Panc1 (cell line): Measurements from ENCODE around the gene PCSK5. TPM values are rescaled to one million over a fixed set of nuclear protein-coding genes. Genes with fewer than 3 reads are reported as not detected.

Experiments
- ATAC-seq: fragments of 200-7000 bp; cut with Tn5 transposase; 2 replicates; pipeline ENCODE4 v1.9.1; 2020; ENCODE audit warnings: mild to moderate bottlenecking, moderate library complexity
- Bru-seq: library from RNA; stranded (reverse); fragments of 400-500 nt; gene quantifications from one replicate; lab custom pipeline; 2021; lab: Mats Ljungman, UMichigan
- BruChase-seq, 2 experiments: library from RNA; stranded (reverse); fragments of 400-500 nt; gene quantifications; one replicate each; lab custom pipeline; 2021; lab: Mats Ljungman, UMichigan
- BruUV-seq: library from RNA; stranded (reverse); fragments of 400-500 nt; replicated peaks from 2 replicates; lab custom pipeline; 2021; lab: Mats Ljungman, UMichigan
- CTCF ChIA-PET: fragments of 300-600 bp; sonication (Branson Sonifier 250); formaldehyde crosslinking; loops from one replicate; lab custom pipeline; 2022; ENCODE audit warnings: antibody characterized with exemption; lab: Charles Lee
- POLR2A ChIA-PET: fragments of 300-600 bp; sonication (Branson Sonifier 250); formaldehyde crosslinking; loops from one replicate; lab custom pipeline; 2022; ENCODE audit warnings: antibody characterized with exemption; lab: Charles Lee
- DNase-seq: peaks from one replicate; pipeline ENCODE4 v3.0.0-alpha.2; 2010; ENCODE audit warnings: low read depth, low spot score
- H3K27ac ChIP-seq: 2 replicates; pipeline ENCODE4 v1.5.1; 2011; ENCODE audit warnings: mild to moderate bottlenecking, low read length, inconsistent platforms
- H3K27me3 ChIP-seq: fragments of 200-500 bp; sonication (Bioruptor generic); 2 replicates; pipeline ENCODE4 v1.6.0; 2014; ENCODE audit warnings: low read length, inconsistent platforms; ENCODE audit not compliant: control insufficient read depth, insufficient read depth
- H3K36me3 ChIP-seq: fragments of 200-500 bp; sonication (Bioruptor generic); 2 replicates; pipeline ENCODE4 v1.5.1; 2014; ENCODE audit warnings: inconsistent platforms, mild to moderate bottlenecking, low read length, moderate library complexity; ENCODE audit not compliant: control insufficient read depth, insufficient read depth
- H3K4me1 ChIP-seq: 2 replicates; pipeline ENCODE4 v1.5.1; 2011; ENCODE audit warnings: inconsistent platforms, mild to moderate bottlenecking, low read length, moderate library complexity; ENCODE audit not compliant: control insufficient read depth, insufficient read depth
- H3K4me3 ChIP-seq, 2 experiments: 2 replicates each; pipeline ENCODE4 v1.5.1; 2011 to 2012; ENCODE audit warnings: low read depth in 2 of 2, low read length in 2 of 2, mild to moderate bottlenecking in 2 of 2, inconsistent platforms in 1 of 2, moderate library complexity in 1 of 2
- H3K9me3 ChIP-seq: fragments of 200-500 bp; sonication (Bioruptor generic); 2 replicates; pipeline ENCODE4 v1.5.1; 2014; ENCODE audit warnings: low read depth, mild to moderate bottlenecking, inconsistent platforms, low read length, moderate library complexity; ENCODE audit not compliant: control insufficient read depth, insufficient read depth
- CTCF ChIP-seq: fragments of 450-650 bp; IDR thresholded peaks from 2 replicates; pipeline ENCODE4 v1.5.1; 2017; ENCODE audit warnings: mild to moderate bottlenecking
- POLR2AphosphoS5 ChIP-seq: IDR thresholded peaks from 2 replicates; pipeline ENCODE4 v1.6.1; 2012; ENCODE audit warnings: mild to moderate bottlenecking, low read depth, low read length, moderate library complexity
- REST ChIP-seq, 2 experiments: IDR thresholded peaks; 2 replicates each; pipeline ENCODE4 v1.6.1; 2011 to 2012; ENCODE audit warnings: low read depth in 2 of 2, control low read depth in 1 of 2, low read length in 1 of 2, mild to moderate bottlenecking in 1 of 2, moderate library complexity in 1 of 2; ENCODE audit not compliant: insufficient read depth in 1 of 2
- SIN3A ChIP-seq: IDR thresholded peaks from 2 replicates; pipeline ENCODE4 v1.6.1; 2012; ENCODE audit warnings: low read depth, mild to moderate bottlenecking, low read length, moderate library complexity, borderline replicate concordance; ENCODE audit not compliant: insufficient read depth
- TCF7L2 ChIP-seq: IDR thresholded peaks from 2 replicates; pipeline ENCODE4 v1.6.1; 2011; ENCODE audit warnings: mild to moderate bottlenecking, low read depth, low read length, inconsistent platforms
- in situ Hi-C: cut with HindIII; loops from 2 replicates; pipeline ENCODE4 v1.10.0; 2016; ENCODE audit warnings: low sequenced_read_pairs, low pct_unique_long_range_greater_than_20kb
- intact Hi-C: fragments of 100-400 bp; cut with micrococcal nuclease; formaldehyde crosslinking; loops from one replicate; pipeline ENCODE4 v1.10.0; 2022; ENCODE audit not compliant: unreplicated experiment
- long read RNA-seq: library from polyadenylated mRNA; unstranded; transcript quantifications from one replicate; pipeline ENCODE4 v2.0.0, GENCODE V29; 2021; ENCODE audit not compliant: unreplicated experiment
- polyA plus RNA-seq: library from polyadenylated mRNA; unstranded; fragments of >200 nt; gene quantifications from one replicate; pipeline ENCODE4 v1.2.1, GENCODE V29; 2012; ENCODE audit warnings: missing spikeins; ENCODE audit not compliant: insufficient read length
- total RNA-seq: library from RNA; stranded (reverse); gene quantifications from one replicate; pipeline ENCODE4 v1.2.1, GENCODE V29; 2021; ENCODE audit not compliant: unreplicated experiment

The PCSK5 gene
- 0.21 TPM for total RNA-seq
- polyA plus RNA-seq = 0.05 TPM
- Bru-seq, nascent RNA = percentile 16 among the genes with signal in this experiment
- percentile 6 among the genes with signal in this experiment for BruChase-seq, experiment 1, labeled RNA remaining after a 2-hour chase
- BruChase-seq, experiment 2, labeled RNA remaining after a 6-hour chase = percentile 10 among the genes with signal in this experiment
- long read RNA-seq, full-length matches to known transcripts = 1 of 1 reads
- long read RNA-seq, partial matches to known transcripts = 0 of 1 reads
- long read RNA-seq, other reads (novel, unspliced or antisense) = 0 of 1 reads

- in situ Hi-C loops (no loop called here), intact Hi-C loops (no loop called here)
- Histone ChIP-seq H3K27ac (no peak within 1 kb of the TSS), H3K9me3 (no peaks in the 10 kb centered on the region), H3K36me3 (no peaks in the 10 kb centered on the region; the same call in 1 of the 2 replicates), H3K4me3 (peak within 1 kb of the TSS; percentile 41 to 66), H3K27me3 (peaks cover 9% of the 10 kb centered on the region), H3K4me1 (no peaks in the 10 kb centered on the region; the same call in 1 of the 2 replicates)
- ATAC-seq (peak; percentile 91), DNase-seq (no peak)
- CTCF ChIA-PET = no interaction called here
- POLR2A ChIA-PET = no interaction called here
- BruUV-seq = no TSS peak
- TF ChIP-seq TCF7L2 (no peak), CTCF (peak; percentile 22; the same call in 1 of the 2 replicates), POLR2AphosphoS5 (no peak)
Measured at GRCh38 chr9:75890472-75891276, at the start of gene PCSK5. Gene PCSK5 (plus strand): TSS chr9:75890673. CDS start chr9:75891182, 509 bp downstream.

GRCh38 chr9:75844321-75844720, 46.2 kb upstream of the PCSK5 start:
- no peak overlapping the region for H3K27ac ChIP-seq
- ChIA-PET CTCF (no interaction called here), POLR2A (no interaction called here)
- BruUV-seq = no TSS peak
- H3K9me3 ChIP-seq = no peaks in the 10 kb centered on the region
- intact Hi-C loops (no loop called here), in situ Hi-C loops (no loop called here)
- H3K27me3 ChIP-seq = no peaks in the 10 kb centered on the region
- DNase-seq (no peak), ATAC-seq (no peak)
- H3K36me3 ChIP-seq = no peaks in the 10 kb centered on the region
- H3K4me1 ChIP-seq = no peaks in the 10 kb centered on the region
- TF ChIP-seq TCF7L2 (no peak), POLR2AphosphoS5 (no peak), SIN3A (no peak), REST (IDR thresholded peaks at IDR 0.05; ENCODE audit: insufficient read depth in 1 of 2, low read depth in 2 of 2, low read length in 1 of 2) (no peak), CTCF (no peak)
- no peak overlapping the region for H3K4me3 ChIP-seq
